GM10847 (cell line): ENCODE measurements around the gene HLTF.

Experiments used
- POLR2A ChIP-seq: IDR thresholded peaks from 2 replicates; pipeline ENCODE4 v1.6.1; 2011; ENCODE audit not compliant: insufficient read length; ENCODE audit errors: extremely low read depth

Gene HLTF

GRCh38 chr3:149095487-149095886 is 9.2 kb upstream of the HLTF start:
- no peak for TF ChIP-seq POLR2A

GRCh38 chr3:149091983-149092382 is 5.7 kb upstream of the HLTF start:
- TF ChIP-seq POLR2A, result no peak

- no peak for TF ChIP-seq POLR2A
Observed at GRCh38 chr3:149090907-149091306, 4.6 kb upstream of the HLTF start.

DNA sequence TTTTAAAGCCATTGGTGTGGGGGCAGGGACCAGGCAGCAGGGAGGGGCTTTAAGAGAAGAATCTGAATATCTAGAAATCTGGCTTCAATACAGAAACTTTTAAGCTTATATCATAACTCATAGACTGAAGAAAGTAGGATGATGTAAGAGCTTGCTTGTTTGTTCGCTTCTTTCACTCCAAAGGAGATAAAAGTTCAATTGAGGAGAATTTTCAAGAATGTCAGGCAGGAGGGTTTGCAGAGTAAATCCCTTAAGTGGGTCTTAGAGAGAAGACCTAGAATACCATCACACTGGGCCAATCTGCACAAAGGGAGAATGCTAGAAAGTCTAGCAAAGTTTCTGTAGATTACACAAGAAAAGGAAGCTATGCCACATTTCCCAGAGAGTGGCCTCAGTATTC is 4.1 kb upstream of the HLTF start:
- TF ChIP-seq POLR2A, result no peak

DNA sequence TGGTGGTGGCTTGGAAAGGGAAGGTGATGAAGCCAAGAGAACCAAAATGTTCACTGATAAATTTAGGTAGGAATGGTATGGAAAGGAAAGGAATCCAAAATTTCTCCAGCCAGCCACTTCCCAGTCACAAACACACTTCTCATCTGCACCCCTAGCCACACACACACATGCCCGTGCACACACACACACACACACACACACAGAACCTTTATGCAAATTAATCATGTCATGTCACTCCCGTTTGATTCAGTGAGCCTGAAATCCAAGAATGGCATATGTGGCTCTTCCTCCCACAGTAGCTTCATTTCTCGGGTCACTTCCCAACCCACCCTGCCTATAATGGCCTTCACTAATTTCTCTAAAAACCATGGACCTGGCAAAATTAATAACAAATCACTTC is 3.1 kb upstream of the HLTF start:
- TF ChIP-seq POLR2A, result no peak

DNA sequence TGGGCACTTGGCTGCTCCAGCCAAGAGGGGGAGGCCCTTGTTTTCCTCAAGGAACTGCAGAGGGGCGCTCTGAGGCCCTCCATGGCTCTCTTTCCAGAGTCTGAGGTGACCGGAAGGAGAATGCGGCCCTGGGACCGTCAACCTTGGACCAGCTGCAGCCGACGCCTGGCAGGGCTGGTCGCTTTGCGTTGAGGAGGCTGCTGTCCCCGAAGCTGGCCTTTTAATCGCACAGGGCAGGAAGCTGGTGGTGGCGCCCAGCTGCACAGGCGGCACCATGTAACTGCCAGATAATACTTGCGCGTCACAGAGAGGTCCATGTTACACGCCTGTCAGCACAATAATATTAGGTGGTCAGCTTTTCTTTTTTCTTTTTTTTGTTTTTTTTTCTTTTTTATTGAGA is 875 bp upstream of the HLTF start:
- TF ChIP-seq POLR2A, result no peak

DNA sequence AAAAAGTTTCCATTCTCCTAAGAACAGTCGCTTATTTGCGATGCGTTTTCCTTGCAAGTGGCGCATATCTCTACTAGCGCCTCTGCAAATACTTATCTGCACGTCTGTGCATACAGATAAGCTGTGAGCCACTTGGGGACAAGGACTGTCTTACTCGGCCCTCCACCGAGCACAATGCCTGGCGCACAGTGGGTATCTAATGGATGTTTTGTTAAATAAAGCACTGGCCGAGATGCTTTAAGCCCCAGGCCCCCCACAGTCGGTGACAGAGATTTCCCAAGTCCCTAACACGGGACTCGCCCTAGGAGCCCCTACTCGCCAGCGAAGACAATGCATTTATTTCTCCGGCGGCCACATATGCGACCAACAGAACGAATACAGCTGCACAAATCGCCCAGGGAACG is 503 bp downstream of the HLTF start:
- TF ChIP-seq POLR2A, result no peak

- no peak for TF ChIP-seq POLR2A
Observed at GRCh38 chr3:149081772-149082171, 4.6 kb downstream of the HLTF start.

GRCh38 chr3:149080699-149081091 is 5.6 kb downstream of the HLTF start:
- TF ChIP-seq POLR2A, result no peak

DNA sequence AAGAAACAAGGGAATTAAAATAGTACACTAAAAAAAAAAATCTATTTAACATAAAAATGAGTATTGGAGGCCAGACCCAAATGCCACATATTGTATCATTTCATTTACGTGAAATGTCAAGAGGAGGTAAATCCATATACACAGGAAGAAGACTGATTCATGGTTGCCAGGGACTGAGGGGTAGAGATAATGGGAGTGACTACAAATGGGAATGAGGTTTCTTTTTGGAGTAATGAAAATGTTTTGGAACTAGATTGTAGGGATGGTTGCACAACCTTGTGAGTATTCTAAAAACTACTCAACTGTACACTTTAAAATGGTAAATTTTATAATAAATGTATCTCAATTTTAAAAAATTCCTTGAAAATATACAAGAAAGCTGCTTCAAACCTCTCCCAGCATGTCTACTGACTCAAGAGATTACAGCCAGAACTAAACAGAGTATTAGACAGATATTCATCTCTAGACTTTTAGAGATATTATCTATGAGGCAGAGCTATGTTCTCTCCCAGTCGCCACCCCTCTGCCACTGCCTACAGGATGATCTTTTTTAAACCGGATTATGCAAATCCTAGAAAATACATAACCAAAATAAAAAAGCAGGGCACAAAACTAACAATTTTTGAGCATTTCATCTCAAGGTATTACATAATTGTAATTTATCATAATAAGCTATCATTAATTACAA is 6.2 kb downstream of the HLTF start:
- TF ChIP-seq POLR2A, result no peak

DNA sequence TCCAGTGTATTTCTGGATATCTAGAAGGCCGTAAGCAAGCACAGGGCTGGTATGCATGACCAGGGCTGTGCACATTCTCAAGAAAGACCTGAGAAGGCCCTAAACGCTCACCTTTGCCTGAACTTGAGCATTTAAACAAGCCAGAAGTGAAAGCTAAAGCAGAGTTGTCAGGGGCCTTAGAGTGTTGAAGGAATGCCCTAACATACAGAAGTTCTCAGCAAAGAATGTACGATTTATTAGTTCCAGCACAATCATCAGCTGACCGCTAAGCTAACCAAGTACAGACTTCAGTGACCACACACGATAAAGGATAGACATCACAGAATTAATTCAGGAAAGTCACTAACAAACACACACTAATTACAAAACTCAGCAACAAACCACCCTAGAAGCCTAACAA is 8.7 kb downstream of the HLTF start:
- no peak for TF ChIP-seq POLR2A

GRCh38 chr3:149067883-149068282 is 18.4 kb downstream of the HLTF start:
- TF ChIP-seq POLR2A, result no peak

GRCh38 chr3:149061776-149062175 is 24.6 kb downstream of the HLTF start:
- no peak for TF ChIP-seq POLR2A

DNA sequence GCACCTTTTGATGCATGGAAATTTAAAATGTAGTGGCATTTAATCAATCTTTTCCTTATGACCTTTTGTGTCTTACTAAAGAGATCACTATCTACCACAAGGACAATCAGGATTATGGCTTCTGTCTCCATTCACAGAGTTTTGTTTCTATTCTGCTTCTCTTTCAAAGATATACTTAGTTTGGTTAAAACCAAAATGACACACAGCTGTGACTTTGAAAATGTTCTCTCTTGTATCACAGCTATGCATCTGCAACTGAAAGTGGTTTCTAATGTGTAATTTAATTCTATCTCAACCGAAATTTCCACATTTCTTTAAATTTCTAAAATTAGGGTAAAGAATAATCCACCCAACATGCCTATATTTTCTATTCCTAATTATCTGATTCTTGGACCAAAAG is 27.7 kb downstream of the HLTF start:
- no peak for TF ChIP-seq POLR2A

GRCh38 chr3:149058198-149058597 is 28.1 kb downstream of the HLTF start:
- TF ChIP-seq POLR2A, result no peak

- TF ChIP-seq POLR2A, result no peak
Observed at GRCh38 chr3:149055575-149055974, 30.8 kb downstream of the HLTF start.

- TF ChIP-seq POLR2A, result no peak
Observed at GRCh38 chr3:149044339-149045083, 41.8 kb downstream of the HLTF start.
